HAP-1 (cell line): ENCODE data around the gene TTLL11.

Experiments used
- DNase-seq, 2 experiments: peaks; one replicate each; pipeline ENCODE4 v3.0.0-alpha.2; 2016 to 2020; ENCODE audit warnings: low spot score in 2 of 2
- H3K27me3 ChIP-seq: fragments of 250-450 bp; sonication (Bioruptor Pico); 2 replicates; pipeline ENCODE4 v1.5.1; 2020; ENCODE audit warnings: low read depth, mild to moderate bottlenecking, moderate library complexity
- H3K36me3 ChIP-seq: fragments of 250-450 bp; sonication (Bioruptor Pico); replicated peaks from 2 replicates; pipeline ENCODE4 v1.5.1; 2020; ENCODE audit warnings: mild to moderate bottlenecking
- H3K4me1 ChIP-seq: fragments of 250-450 bp; sonication (Bioruptor Pico); 2 replicates; pipeline ENCODE4 v1.5.1; 2020; ENCODE audit warnings: mild to moderate bottlenecking
- H3K4me3 ChIP-seq: fragments of 250-450 bp; sonication (Bioruptor Pico); 2 replicates; pipeline ENCODE4 v1.5.1; 2020; ENCODE audit warnings: mild to moderate bottlenecking, moderate library complexity
- H3K9me3 ChIP-seq: fragments of 250-450 bp; sonication (Bioruptor Pico); 2 replicates; pipeline ENCODE4 v1.5.1; 2020; ENCODE audit warnings: mild to moderate bottlenecking, moderate library complexity
- in situ Hi-C: fragments of 300-500 bp; cut with MboI; formaldehyde crosslinking; loops from 3 replicates; pipeline ENCODE4 v1.14.3; 2020; ENCODE audit warnings: low sequenced_read_pairs, inconsistent platforms, mixed read lengths

TTLL11 gene

DNA sequence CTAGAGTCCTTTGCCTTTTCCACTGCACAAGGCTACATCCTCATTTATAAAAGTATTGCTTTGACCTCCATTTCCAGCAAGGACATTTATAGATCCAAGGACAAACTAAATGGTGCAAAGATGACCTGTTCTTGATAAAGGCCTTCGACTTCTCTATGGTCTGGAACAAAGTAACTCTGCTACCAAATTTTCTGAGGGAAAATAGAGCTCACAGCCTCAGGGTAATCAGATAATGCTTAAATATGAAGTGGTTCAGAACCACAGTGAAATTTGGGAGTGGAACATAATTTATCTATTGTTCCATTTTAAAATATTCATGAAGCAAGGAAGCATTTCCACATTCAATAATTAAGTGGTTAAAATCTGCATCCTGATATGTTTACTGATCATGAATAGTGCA, 137.5 kb downstream of the TTLL11 start:
- Histone ChIP-seq H3K4me3 (no peak overlapping the region), H3K4me1 (peaks cover 12% of the 10 kb centered on the region), H3K27me3 (no peaks in the 10 kb centered on the region), H3K9me3 (no peaks in the 10 kb centered on the region), H3K36me3 (no peaks in the 10 kb centered on the region)
- DNase-seq: no peak
- in situ Hi-C loops: no loop called here

DNA sequence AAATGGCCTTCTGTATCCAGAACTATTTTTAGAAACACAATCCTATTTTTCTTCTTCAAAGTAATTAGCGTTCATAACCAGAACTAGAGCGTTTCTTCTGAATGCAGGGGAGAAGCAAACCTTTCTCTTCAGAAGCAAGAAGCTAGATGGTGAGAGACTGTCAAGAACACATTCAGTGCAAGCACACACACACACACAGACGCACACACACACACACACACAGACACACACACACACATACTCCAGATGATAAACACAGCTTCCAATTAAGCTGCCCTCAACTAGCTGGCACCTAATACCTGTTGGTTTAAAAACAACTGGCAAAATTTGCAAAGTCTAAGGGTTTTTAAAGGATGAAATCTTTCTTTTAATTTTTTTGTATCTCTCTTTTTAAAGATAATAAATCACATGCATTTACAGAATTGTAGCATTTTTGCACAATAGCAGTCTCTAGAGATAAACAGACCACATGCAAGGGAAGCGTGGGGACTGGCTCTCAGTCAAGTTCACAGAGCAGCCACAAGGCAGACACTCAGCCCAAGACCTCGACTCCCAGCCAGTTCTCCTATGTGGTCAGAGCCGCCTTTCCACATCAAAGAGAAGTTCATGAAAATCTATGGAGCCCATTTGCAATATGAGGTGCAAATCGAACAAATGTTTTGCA, 138.5 kb downstream of the TTLL11 start:
- DNase-seq: no peak
- Histone ChIP-seq H3K36me3 (no peaks in the 10 kb centered on the region), H3K9me3 (no peaks in the 10 kb centered on the region), H3K4me1 (peaks cover 12% of the 10 kb centered on the region), H3K4me3 (no peak overlapping the region), H3K27me3 (no peaks in the 10 kb centered on the region)
- in situ Hi-C loops: no loop called here

GRCh38 chr9:121952611-121953010, 140.5 kb downstream of the TTLL11 start:
- Histone ChIP-seq H3K4me1 (peaks cover 12% of the 10 kb centered on the region), H3K27me3 (no peaks in the 10 kb centered on the region), H3K4me3 (no peak overlapping the region), H3K9me3 (no peaks in the 10 kb centered on the region), H3K36me3 (no peaks in the 10 kb centered on the region)
- in situ Hi-C loops: no loop called here
- no peak for DNase-seq

GRCh38 chr9:121950866-121951265, 142.2 kb downstream of the TTLL11 start:
- Histone ChIP-seq H3K36me3 (no peaks in the 10 kb centered on the region), H3K4me3 (no peak overlapping the region), H3K27me3 (no peaks in the 10 kb centered on the region), H3K9me3 (no peaks in the 10 kb centered on the region), H3K4me1 (peaks cover 12% of the 10 kb centered on the region)
- in situ Hi-C loops: no loop called here
- no peak for DNase-seq

- no peak overlapping the region for H3K4me3 ChIP-seq
- H3K9me3 ChIP-seq: no peaks in the 10 kb centered on the region
- in situ Hi-C loops: no loop called here
- H3K4me1 ChIP-seq: peaks cover 12% of the 10 kb centered on the region
- no peak for DNase-seq
- no peaks in the 10 kb centered on the region for H3K27me3 ChIP-seq
- no peaks in the 10 kb centered on the region for H3K36me3 ChIP-seq
Measured at GRCh38 chr9:121950441-121950840, 142.7 kb downstream of the TTLL11 start.

- Histone ChIP-seq H3K4me3 (no peak overlapping the region), H3K27me3 (no peaks in the 10 kb centered on the region), H3K36me3 (no peaks in the 10 kb centered on the region), H3K4me1 (peaks cover 12% of the 10 kb centered on the region), H3K9me3 (no peaks in the 10 kb centered on the region)
- in situ Hi-C loops: no loop called here
- DNase-seq: no peak
Measured at GRCh38 chr9:121949766-121950165, 143.3 kb downstream of the TTLL11 start.

GRCh38 chr9:121949364-121949763, 143.7 kb downstream of the TTLL11 start:
- no peaks in the 10 kb centered on the region for H3K36me3 ChIP-seq
- in situ Hi-C loops: no loop called here
- no peak for DNase-seq
- no peak overlapping the region for H3K4me3 ChIP-seq
- H3K9me3 ChIP-seq: no peaks in the 10 kb centered on the region
- H3K27me3 ChIP-seq: no peaks in the 10 kb centered on the region
- H3K4me1 ChIP-seq: peaks cover 12% of the 10 kb centered on the region

DNA sequence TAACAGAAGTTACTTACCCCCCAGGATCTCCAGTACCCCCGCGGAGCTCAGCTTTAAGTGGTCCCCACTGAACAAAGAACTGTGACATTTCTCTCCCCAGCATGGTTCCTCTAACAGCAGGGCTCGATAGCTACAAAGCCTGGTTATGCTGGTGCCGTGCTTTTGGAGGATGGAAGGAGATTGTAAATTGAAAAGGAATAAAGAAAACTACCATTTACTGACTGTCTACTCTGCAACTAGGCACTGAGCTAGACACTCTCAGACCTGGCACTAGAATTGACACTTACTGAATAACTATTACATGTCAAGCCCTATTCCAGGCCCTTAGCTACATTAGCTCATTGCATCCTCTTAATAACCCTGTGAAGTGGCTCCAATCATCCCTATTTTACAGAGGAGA, 145.3 kb downstream of the TTLL11 start:
- no peaks in the 10 kb centered on the region for H3K9me3 ChIP-seq
- H3K4me3 ChIP-seq: no peak overlapping the region
- H3K27me3 ChIP-seq: no peaks in the 10 kb centered on the region
- DNase-seq: no peak
- H3K4me1 ChIP-seq: peaks cover 12% of the 10 kb centered on the region
- no peaks in the 10 kb centered on the region for H3K36me3 ChIP-seq
- in situ Hi-C loops: no loop called here

DNA sequence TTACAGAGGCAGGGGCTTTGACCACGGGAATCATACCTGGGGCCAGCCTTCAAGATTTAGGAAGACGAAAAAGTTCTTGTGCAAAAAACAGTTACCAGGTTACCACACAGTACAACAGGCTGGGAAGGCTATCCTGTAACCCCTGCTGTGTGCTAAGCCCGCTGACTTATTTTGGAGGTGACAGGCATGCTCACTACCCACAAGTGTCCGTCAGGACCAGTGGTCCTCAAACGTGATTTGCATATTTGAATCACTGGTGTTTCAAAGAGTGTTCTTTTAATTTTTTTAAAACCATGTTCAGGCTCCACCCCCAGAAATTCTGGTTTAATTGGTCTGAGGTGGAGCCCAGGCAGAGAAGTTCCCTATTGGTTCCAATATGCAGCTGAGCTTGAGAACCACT, 146.6 kb downstream of the TTLL11 start:
- H3K9me3 ChIP-seq: no peaks in the 10 kb centered on the region
- no peaks in the 10 kb centered on the region for H3K36me3 ChIP-seq
- in situ Hi-C loops: no loop called here
- H3K4me1 ChIP-seq: peaks cover 6% of the 10 kb centered on the region
- no peak for DNase-seq
- H3K4me3 ChIP-seq: no peak overlapping the region
- H3K27me3 ChIP-seq: no peaks in the 10 kb centered on the region

DNA sequence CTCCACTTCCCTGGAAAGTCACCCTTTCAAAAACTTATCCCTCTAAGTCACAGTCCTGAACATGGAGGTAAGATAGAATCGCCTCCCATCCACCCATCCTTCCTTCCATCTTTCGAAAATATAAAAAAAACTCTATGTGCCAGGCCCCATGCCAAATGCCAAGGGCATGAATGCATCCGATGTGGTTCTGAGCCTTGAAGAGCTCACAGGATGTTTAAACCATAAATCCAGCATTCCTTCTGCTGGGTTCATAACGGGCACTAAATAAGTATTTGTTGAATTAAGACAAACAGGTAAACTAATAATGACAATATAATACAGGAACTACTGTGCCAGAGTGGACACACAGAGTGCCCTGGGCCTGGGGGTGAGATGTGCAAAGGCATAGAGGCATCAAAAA, 147.3 kb downstream of the TTLL11 start:
- no peak for DNase-seq
- in situ Hi-C loops: no loop called here
- H3K9me3 ChIP-seq: no peaks in the 10 kb centered on the region
- H3K36me3 ChIP-seq: no peaks in the 10 kb centered on the region
- H3K4me1 ChIP-seq: no peaks in the 10 kb centered on the region
- no peak overlapping the region for H3K4me3 ChIP-seq
- peaks cover 3% of the 10 kb centered on the region; the same call in 1 of the 2 replicates for H3K27me3 ChIP-seq

- H3K27me3 ChIP-seq: peaks cover 5% of the 10 kb centered on the region; the same call in 1 of the 2 replicates
- no peak for DNase-seq
- no peaks in the 10 kb centered on the region for H3K9me3 ChIP-seq
- H3K36me3 ChIP-seq: no peaks in the 10 kb centered on the region
- H3K4me1 ChIP-seq: no peaks in the 10 kb centered on the region
- H3K4me3 ChIP-seq: no peak overlapping the region
- in situ Hi-C loops: no loop called here
Measured at GRCh38 chr9:121945281-121945680, 147.8 kb downstream of the TTLL11 start.

DNA sequence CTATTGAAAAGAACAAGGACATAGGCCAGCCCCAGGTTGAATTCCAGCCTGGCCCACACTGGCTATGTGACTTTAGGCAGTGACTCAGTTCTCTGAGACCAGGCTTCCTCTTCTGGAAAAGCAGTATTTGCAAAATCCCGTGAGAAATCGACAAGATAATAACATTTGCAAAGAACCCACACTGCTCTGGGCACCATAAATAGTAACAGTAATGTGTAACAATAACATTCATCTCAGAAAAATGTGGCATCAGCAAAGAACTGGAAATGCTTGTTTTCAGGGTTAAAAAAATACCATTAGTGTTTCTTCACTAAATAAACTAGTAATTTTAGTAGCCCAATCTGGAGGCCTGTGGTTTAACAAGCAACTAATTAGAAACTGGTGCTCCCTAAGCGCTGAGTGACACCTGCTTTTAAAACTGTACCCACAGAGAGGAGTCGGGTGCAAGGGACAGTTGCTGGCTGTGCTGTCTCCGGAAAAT, 148.4 kb downstream of the TTLL11 start:
- H3K4me3 ChIP-seq: no peak overlapping the region
- DNase-seq: no peak
- no peaks in the 10 kb centered on the region for H3K4me1 ChIP-seq
- no peaks in the 10 kb centered on the region for H3K36me3 ChIP-seq
- H3K9me3 ChIP-seq: no peaks in the 10 kb centered on the region
- in situ Hi-C loops: no loop called here
- H3K27me3 ChIP-seq: peaks cover 5% of the 10 kb centered on the region; the same call in 1 of the 2 replicates

DNA sequence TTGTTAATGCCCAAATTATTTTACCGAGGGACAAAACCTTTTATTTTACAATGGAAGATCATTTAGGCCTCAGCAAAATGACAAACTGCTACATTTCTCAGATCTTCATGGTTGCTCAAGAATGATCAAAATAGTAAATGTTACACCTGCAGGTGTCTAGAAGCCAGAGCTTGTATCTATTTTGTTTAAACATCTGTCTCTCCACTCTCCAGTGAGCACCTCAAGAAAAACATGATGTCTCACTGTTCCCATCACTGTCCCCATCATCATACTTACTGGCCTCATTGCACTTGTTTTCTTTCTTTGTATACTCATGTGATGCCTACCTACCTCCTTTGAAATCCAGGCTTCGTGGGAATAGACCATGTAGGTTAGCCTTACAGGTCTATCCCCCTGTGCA, 149.6 kb downstream of the TTLL11 start:
- H3K4me1 ChIP-seq: no peaks in the 10 kb centered on the region
- no peak for DNase-seq
- no peaks in the 10 kb centered on the region for H3K36me3 ChIP-seq
- H3K27me3 ChIP-seq: peaks cover 11% of the 10 kb centered on the region; the same call in 1 of the 2 replicates
- in situ Hi-C loops: no loop called here
- H3K9me3 ChIP-seq: no peaks in the 10 kb centered on the region
- H3K4me3 ChIP-seq: no peak overlapping the region

DNA sequence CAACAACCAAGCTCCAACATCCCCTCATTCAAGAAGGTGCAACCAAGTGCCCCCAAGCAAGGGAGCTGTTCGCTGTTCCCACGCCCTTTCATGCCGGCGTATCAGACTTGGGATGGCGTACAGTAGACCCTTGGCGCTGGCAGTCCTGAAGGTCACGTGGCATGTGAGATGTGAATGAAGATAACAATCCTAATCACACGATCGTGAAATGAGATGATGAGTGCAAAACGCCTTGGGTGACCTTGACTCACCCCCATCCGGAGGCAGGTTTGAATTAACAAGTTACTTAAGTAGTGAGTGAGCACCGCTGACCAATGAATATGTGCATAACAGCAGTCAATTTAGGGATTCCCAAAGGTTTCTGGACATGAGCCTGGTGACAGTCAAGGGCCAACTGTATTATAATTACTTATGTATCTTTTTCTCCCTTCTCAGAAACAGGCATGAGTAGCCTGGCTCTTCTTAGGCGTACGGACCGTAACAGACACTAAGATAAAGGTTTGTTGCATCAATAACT, 150.2 kb downstream of the TTLL11 start:
- Histone ChIP-seq H3K27me3 (peaks cover 11% of the 10 kb centered on the region; the same call in 1 of the 2 replicates), H3K4me1 (no peaks in the 10 kb centered on the region), H3K36me3 (no peaks in the 10 kb centered on the region), H3K9me3 (no peaks in the 10 kb centered on the region), H3K4me3 (no peak overlapping the region)
- DNase-seq: no peak
- in situ Hi-C loops: no loop called here
